Lower lobe of right lung (tissue), 2 donors: Measurements from ENCODE around the gene RPH3AL. TPM values are rescaled to one million over a fixed set of nuclear protein-coding genes. Genes with fewer than 3 reads are reported as not detected.
"Not testable (repeated sequence)": the region's sequence is repeated elsewhere in the genome, so short reads cannot be mapped to it uniquely, and the experiment has no call there.

ENCODE experiments used
- ATAC-seq, 2 donors: fragments of 200-7000 bp; cut with Tn5 transposase; one replicate each; pipeline ENCODE4 v1.9.1; 2020 to 2022; ENCODE audit warnings: mild to moderate bottlenecking in 2 of 2, moderate library complexity in 2 of 2
- DNase-seq: peaks from one replicate; pipeline ENCODE4 v3.0.0-alpha.2; 2020
- H3K27ac ChIP-seq: fragments of 200-600 bp; one replicate; pipeline ENCODE4 v1.8.0; 2022
- H3K27me3 ChIP-seq: fragments of 200-600 bp; one replicate; pipeline ENCODE4 v1.8.0; 2022; ENCODE audit warnings: low read depth
- H3K36me3 ChIP-seq: fragments of 200-600 bp; one replicate; pipeline ENCODE4 v1.8.0; 2022; ENCODE audit warnings: mild to moderate bottlenecking
- H3K4me1 ChIP-seq: fragments of 200-600 bp; one replicate; pipeline ENCODE4 v1.8.0; 2022
- H3K4me3 ChIP-seq: fragments of 200-600 bp; one replicate; pipeline ENCODE4 v1.8.0; 2022; ENCODE audit warnings: mild to moderate bottlenecking
- H3K9me3 ChIP-seq: fragments of 200-600 bp; one replicate; pipeline ENCODE4 v1.8.0; 2022
- CTCF ChIP-seq: fragments of 200-600 bp; IDR thresholded peaks from one replicate; pipeline ENCODE4 v1.8.0; 2022; ENCODE audit warnings: antibody characterized with exemption, mild to moderate bottlenecking
- intact Hi-C: fragments of 100-400 bp; cut with DNase I; formaldehyde crosslinking; loops from one replicate; pipeline ENCODE4 v1.11.0; 2022
- total RNA-seq: library from RNA; stranded (reverse); fragmentation: NEBNext Ultra II Directional; extraction: Animal tissue kit (Norgen Biotek cat#: 25700); gene quantifications from one replicate; pipeline ENCODE4 v1.2.1, GENCODE V29; 2021
- donor health status: DM: no; HTN: yes; CAD: no; lungs with severe emphysema.

Gene RPH3AL
- total RNA-seq, 1 donor from 2014 or later, result 38.7 TPM

- Histone ChIP-seq H3K4me3 (no peak overlapping the region), H3K36me3 (no peaks in the 10 kb centered on the region), H3K9me3 (no peaks in the 10 kb centered on the region), H3K27me3 (no peaks in the 10 kb centered on the region), H3K4me1 (peaks cover 7% of the 10 kb centered on the region), H3K27ac (no peak overlapping the region)
- no peak for TF ChIP-seq CTCF
- DNase-seq, result no peak
- ATAC-seq, result no peak
- intact Hi-C loops, result no loop called here
Observed at GRCh38 chr17:228951-229708, 123.5 kb downstream of the RPH3AL start.

GRCh38 chr17:227946-228615 is 124.5 kb downstream of the RPH3AL start:
- ATAC-seq, result no peak
- no peak for DNase-seq
- H3K27ac ChIP-seq, result no peak overlapping the region
- H3K36me3 ChIP-seq, result no peaks in the 10 kb centered on the region
- intact Hi-C loops, result no loop called here
- no peak for TF ChIP-seq CTCF
- peaks cover 3% of the 10 kb centered on the region for H3K4me1 ChIP-seq
- no peaks in the 10 kb centered on the region for H3K27me3 ChIP-seq
- no peak overlapping the region for H3K4me3 ChIP-seq
- no peaks in the 10 kb centered on the region for H3K9me3 ChIP-seq

GRCh38 chr17:227078-227945 is 125.3 kb downstream of the RPH3AL start:
- Histone ChIP-seq H3K27ac (no peak overlapping the region), H3K27me3 (no peaks in the 10 kb centered on the region), H3K4me1 (no peaks in the 10 kb centered on the region), H3K9me3 (no peaks in the 10 kb centered on the region), H3K36me3 (no peaks in the 10 kb centered on the region), H3K4me3 (no peak overlapping the region)
- intact Hi-C loops, result no loop called here
- ATAC-seq (no peak), DNase-seq (peak; percentile 30)
- TF ChIP-seq CTCF, result no peak

- ATAC-seq (no peak), DNase-seq (peak; percentile 20)
- no peaks in the 10 kb centered on the region for H3K9me3 ChIP-seq
- H3K4me3 ChIP-seq, result no peak overlapping the region
- intact Hi-C loops, result no loop called here
- H3K36me3 ChIP-seq, result no peaks in the 10 kb centered on the region
- no peak overlapping the region for H3K27ac ChIP-seq
- no peak for TF ChIP-seq CTCF
- H3K27me3 ChIP-seq, result no peaks in the 10 kb centered on the region
- no peaks in the 10 kb centered on the region for H3K4me1 ChIP-seq
Observed at GRCh38 chr17:226108-227077, 126.2 kb downstream of the RPH3AL start.

- H3K27ac ChIP-seq, result no peak overlapping the region
- DNase-seq (peak; percentile 24), ATAC-seq (peak; percentile 11 to 18)
Observed at GRCh38 chr17:225551-225950, 127.1 kb downstream of the RPH3AL start.

GRCh38 chr17:224576-224975 is 128.0 kb downstream of the RPH3AL start:
- intact Hi-C loops, DNase-seq: not testable (repeated sequence)

More at GRCh38 chr17:225551-225950, 127.1 kb downstream of the RPH3AL start:
- no peak for TF ChIP-seq CTCF
- Histone ChIP-seq H3K4me3 (no peak overlapping the region), H3K4me1 (no peaks in the 10 kb centered on the region), H3K9me3 (no peaks in the 10 kb centered on the region), H3K36me3 (no peaks in the 10 kb centered on the region), H3K27me3 (no peaks in the 10 kb centered on the region)
- intact Hi-C loops, result no loop called here

More at GRCh38 chr17:224576-224975, 128.0 kb downstream of the RPH3AL start:
- not testable (repeated sequence) for H3K9me3 ChIP-seq, H3K4me1 ChIP-seq, H3K27ac ChIP-seq, ATAC-seq, H3K27me3 ChIP-seq, H3K4me3 ChIP-seq, H3K36me3 ChIP-seq
